ENCODE data around the gene DHX36. TPM values are rescaled to one million over a fixed set of nuclear protein-coding genes. Genes with fewer than 3 reads are reported as not detected.

The DHX36 gene
- total and polyA plus RNA-seq, 9 donors, result 23.7 to 89.5 (median 57.0) TPM

GRCh38 chr3:154244644-154245043 lies 79.6 kb downstream of the DHX36 start:
- Histone ChIP-seq H3K9me3 (no peaks in the 10 kb centered on the region), H3K4me1 (ENCODE audit: insufficient read depth) (no peaks in the 10 kb centered on the region), H3K36me3 (no peaks in the 10 kb centered on the region), H3K27ac (no peak overlapping the region), H3K27me3 (no peaks in the 10 kb centered on the region), H3K4me3 (no peak overlapping the region)
- WGBS, 3 donors, result 58 to 91% (median 88%) methylated on average over 2 of the region's 2 CpGs
- DNase-seq, result no peak
- intact Hi-C loops (cut with DNase I), result no loop called here
- TF ChIP-seq CTCF (IDR thresholded peaks at IDR 0.05) (no peak), EP300 (IDR thresholded peaks at IDR 0.05) (no peak), POLR2A (IDR thresholded peaks at IDR 0.05) (no peak)

- H3K4me3 ChIP-seq, result no peak overlapping the region
- no peaks in the 10 kb centered on the region for H3K4me1 ChIP-seq (ENCODE audit: insufficient read depth)
- no peaks in the 10 kb centered on the region for H3K36me3 ChIP-seq
- TF ChIP-seq CTCF (IDR thresholded peaks at IDR 0.05) (no peak), EP300 (IDR thresholded peaks at IDR 0.05) (no peak), POLR2A (IDR thresholded peaks at IDR 0.05) (no peak)
- H3K27me3 ChIP-seq, result no peaks in the 10 kb centered on the region
- no peak for DNase-seq
- intact Hi-C loops (cut with DNase I), result no loop called here
- no peak overlapping the region for H3K27ac ChIP-seq
- WGBS, 3 donors, result 26 to 61% (median 58%) methylated on average over 2 of the region's 2 CpGs
- no peaks in the 10 kb centered on the region for H3K9me3 ChIP-seq
These were observed 80.9 kb downstream of the DHX36 start for GRCh38 chr3:154243353-154243752.

GRCh38 chr3:154242766-154243165 lies 81.5 kb downstream of the DHX36 start:
- WGBS, 3 donors, result 82 to 86% (median 86%) methylated on average over 4 of the region's 4 CpGs
- Histone ChIP-seq H3K4me3 (no peak overlapping the region), H3K27ac (no peak overlapping the region), H3K27me3 (no peaks in the 10 kb centered on the region), H3K9me3 (no peaks in the 10 kb centered on the region), H3K4me1 (ENCODE audit: insufficient read depth) (no peaks in the 10 kb centered on the region), H3K36me3 (no peaks in the 10 kb centered on the region)
- DNase-seq, result no peak
- intact Hi-C loops (cut with DNase I), result no loop called here
- TF ChIP-seq POLR2A (IDR thresholded peaks at IDR 0.05) (no peak), EP300 (IDR thresholded peaks at IDR 0.05) (no peak), CTCF (IDR thresholded peaks at IDR 0.05) (no peak)

- H3K9me3 ChIP-seq, result no peaks in the 10 kb centered on the region
- H3K4me3 ChIP-seq, result no peak overlapping the region
- DNase-seq, result no peak
- H3K4me1 ChIP-seq (ENCODE audit: insufficient read depth), result no peaks in the 10 kb centered on the region
- no peaks in the 10 kb centered on the region for H3K36me3 ChIP-seq
- no peaks in the 10 kb centered on the region for H3K27me3 ChIP-seq
- no peak overlapping the region for H3K27ac ChIP-seq
- TF ChIP-seq POLR2A (IDR thresholded peaks at IDR 0.05) (no peak), EP300 (IDR thresholded peaks at IDR 0.05) (no peak), CTCF (IDR thresholded peaks at IDR 0.05) (no peak)
- intact Hi-C loops (cut with DNase I), result no loop called here
- 80 to 87% (median 83%) methylated on average over 5 of the region's 5 CpGs for WGBS, 3 donors
These were observed 82.8 kb downstream of the DHX36 start for GRCh38 chr3:154241496-154241895.

- Histone ChIP-seq H3K4me1 (ENCODE audit: insufficient read depth) (no peaks in the 10 kb centered on the region), H3K36me3 (no peaks in the 10 kb centered on the region), H3K9me3 (no peaks in the 10 kb centered on the region), H3K4me3 (no peak overlapping the region), H3K27me3 (no peaks in the 10 kb centered on the region), H3K27ac (no peak overlapping the region)
- no peak for DNase-seq
- intact Hi-C loops (cut with DNase I), result no loop called here
- TF ChIP-seq POLR2A (IDR thresholded peaks at IDR 0.05), result no peak
- no peak for TF ChIP-seq EP300 (IDR thresholded peaks at IDR 0.05)
- TF ChIP-seq CTCF (IDR thresholded peaks at IDR 0.05), result no peak
- WGBS, 3 donors, result 92 to 95% (median 94%) methylated on average over 6 of the region's 6 CpGs
These were observed 84.1 kb downstream of the DHX36 start for GRCh38 chr3:154240235-154240634.
